IMR-90 (cell line): ENCODE measurements around the gene STK40. TPM values are rescaled to one million over a fixed set of nuclear protein-coding genes. Genes with fewer than 3 reads are reported as not detected.

ENCODE experiments used
- ATAC-seq: fragments of 200-7000 bp; cut with Tn5 transposase; 2 replicates; pipeline ENCODE4 v1.9.1; 2020; ENCODE audit warnings: low read depth, mild to moderate bottlenecking, moderate library complexity
- BruUV-seq: library from RNA; stranded (reverse); fragments of 400-500 nt; replicated peaks from 2 replicates; lab custom pipeline; 2021; lab: Mats Ljungman, UMichigan
- CTCF ChIA-PET: fragments of 300-600 bp; formaldehyde crosslinking; extraction: SDS; loops from one replicate; lab custom pipeline; 2021; ENCODE audit warnings: antibody characterized with exemption; lab: Yijun Ruan, JAX
- POLR2A ChIA-PET: fragments of 300-600 bp; sonication (Branson Sonifier 250); formaldehyde crosslinking; loops from one replicate; lab custom pipeline; 2022; ENCODE audit warnings: antibody characterized with exemption; ENCODE audit not compliant: unreplicated experiment; lab: Charles Lee
- DNase-seq: peaks from one replicate; pipeline ENCODE4 v3.0.0; 2013
- H2AFZ ChIP-seq: replicated peaks from 2 replicates; pipeline ENCODE3; 2013; ENCODE audit warnings: low read length, mild to moderate bottlenecking; ENCODE audit not compliant: poor library complexity
- H2AK5ac ChIP-seq: 2 replicates; pipeline ENCODE4 v1.6.1; 2013; ENCODE audit warnings: low read depth, low read length, inconsistent platforms
- H2AK9ac ChIP-seq: replicated peaks from 2 replicates; pipeline ENCODE3; 2013; ENCODE audit warnings: mild to moderate bottlenecking, low read depth, low read length, moderate library complexity; ENCODE audit not compliant: poor library complexity
- H2BK120ac ChIP-seq: 2 replicates; pipeline ENCODE4 v1.6.1; 2013; ENCODE audit warnings: low read depth, low read length, inconsistent platforms
- H2BK15ac ChIP-seq: 3 replicates; pipeline ENCODE4 v1.6.1; 2013; ENCODE audit warnings: low read depth, low read length, inconsistent platforms
- H2BK20ac ChIP-seq: 2 replicates; pipeline ENCODE4 v1.6.1; 2013; ENCODE audit warnings: low read depth, mild to moderate bottlenecking, inconsistent platforms, low read length, moderate library complexity
- H2BK5ac ChIP-seq: 2 replicates; pipeline ENCODE4 v1.6.1; 2013; ENCODE audit warnings: mild to moderate bottlenecking, low read depth, low read length, inconsistent platforms; ENCODE audit not compliant: poor library complexity, severe bottlenecking
- H3K14ac ChIP-seq: replicated peaks from 2 replicates; pipeline ENCODE4 v1.6.1; 2013; ENCODE audit warnings: low read depth, low read length, inconsistent platforms
- H3K18ac ChIP-seq: 2 replicates; pipeline ENCODE4 v1.6.1; 2013; ENCODE audit warnings: low read depth, low read length, control low read depth
- H3K23ac ChIP-seq: 2 replicates; pipeline ENCODE4 v1.6.1; 2013; ENCODE audit warnings: low read depth, low read length, inconsistent platforms
- H3K27ac ChIP-seq: 2 replicates; pipeline ENCODE4 v1.5.1; 2013; ENCODE audit warnings: mild to moderate bottlenecking, control low read depth, low read length; ENCODE audit not compliant: insufficient read depth
- H3K27me3 ChIP-seq: 2 replicates; pipeline ENCODE4 v1.6.1; 2013; ENCODE audit warnings: low read length; ENCODE audit not compliant: control insufficient read depth, insufficient read depth
- H3K36me3 ChIP-seq: 2 replicates; pipeline ENCODE4 v1.6.1; 2013; ENCODE audit warnings: low read length, mixed read lengths; ENCODE audit not compliant: control insufficient read depth, insufficient read depth
- H3K4ac ChIP-seq: 2 replicates; pipeline ENCODE4 v1.6.1; 2013; ENCODE audit warnings: low read depth, low read length, inconsistent platforms
- H3K4me1 ChIP-seq: 2 replicates; pipeline ENCODE4 v1.6.1; 2013; ENCODE audit warnings: low read length, mixed read lengths; ENCODE audit not compliant: control insufficient read depth, insufficient read depth
- H3K4me2 ChIP-seq: 2 replicates; pipeline ENCODE4 v1.6.1; 2013; ENCODE audit warnings: low read depth, mild to moderate bottlenecking, control low read depth, low read length, moderate library complexity
- H3K4me3 ChIP-seq: 2 replicates; pipeline ENCODE4 v1.5.1; 2013; ENCODE audit warnings: low read depth, mild to moderate bottlenecking, control low read depth, low read length, moderate library complexity; ENCODE audit not compliant: insufficient read depth
- H3K56ac ChIP-seq: 2 replicates; pipeline ENCODE4 v1.6.1; 2013; ENCODE audit warnings: low read length, inconsistent platforms; ENCODE audit not compliant: insufficient read depth; ENCODE audit errors: extremely low read depth
- H3K79me1 ChIP-seq, 2 experiments: 2 replicates each; pipeline ENCODE4 v1.6.1; 2013; ENCODE audit warnings: low read length in 2 of 2, inconsistent platforms in 1 of 2, low read depth in 1 of 2
- H3K9ac ChIP-seq: 2 replicates; pipeline ENCODE4 v1.6.1; 2013; ENCODE audit warnings: low read depth, low read length, control low read depth
- H3K9me1 ChIP-seq: 2 replicates; pipeline ENCODE4 v1.6.1; 2013; ENCODE audit warnings: low read length, inconsistent platforms; ENCODE audit not compliant: insufficient read depth
- H3K9me3 ChIP-seq: 2 replicates; pipeline ENCODE4 v1.6.1; 2013; ENCODE audit warnings: low read length; ENCODE audit not compliant: control insufficient read depth, insufficient read depth
- H4K20me1 ChIP-seq: 2 replicates; pipeline ENCODE4 v1.6.1; 2013; ENCODE audit warnings: low read length, inconsistent platforms; ENCODE audit not compliant: insufficient read depth
- H4K5ac ChIP-seq: 2 replicates; pipeline ENCODE4 v1.6.1; 2013; ENCODE audit warnings: mild to moderate bottlenecking, low read depth, low read length, control low read depth
- H4K8ac ChIP-seq, 2 experiments: 2 replicates each; pipeline ENCODE4 v1.6.1; 2013; ENCODE audit warnings: low read depth in 2 of 2, low read length in 2 of 2, control low read depth in 1 of 2, inconsistent platforms in 1 of 2
- H4K91ac ChIP-seq: 2 replicates; pipeline ENCODE4 v1.6.1; 2013; ENCODE audit warnings: low read depth, low read length, inconsistent platforms; ENCODE audit not compliant: insufficient read depth
- BHLHE40 ChIP-seq: fragments of 150-350 bp; IDR thresholded peaks from 2 replicates; pipeline ENCODE4 v1.6.1; 2016; ENCODE audit warnings: mild to moderate bottlenecking, low read depth, low read length
- CEBPB ChIP-seq: IDR thresholded peaks from 2 replicates; pipeline ENCODE4 v1.6.1; 2012; ENCODE audit warnings: low read depth, low read length, improper control_type of control experiment
- CHD1 ChIP-seq: IDR thresholded peaks from 2 replicates; pipeline ENCODE4 v1.6.1; 2012; ENCODE audit warnings: low read depth, low read length, improper control_type of control experiment
- FOS ChIP-seq: fragments of 150-350 bp; IDR thresholded peaks from 2 replicates; pipeline ENCODE4 v1.6.1; 2016; ENCODE audit warnings: low read depth, low read length
- MAFK ChIP-seq: IDR thresholded peaks from 2 replicates; pipeline ENCODE4 v1.6.1; 2012; ENCODE audit warnings: low read depth, low read length, improper control_type of control experiment
- MAZ ChIP-seq: IDR thresholded peaks from 2 replicates; pipeline ENCODE4 v1.6.1; 2012; ENCODE audit warnings: low read depth, mild to moderate bottlenecking, low read length, improper control_type of control experiment, moderate library complexity, borderline replicate concordance
- MXI1 ChIP-seq: IDR thresholded peaks from 2 replicates; pipeline ENCODE4 v1.6.1; 2012; ENCODE audit warnings: low read depth, mild to moderate bottlenecking, low read length, moderate library complexity, borderline replicate concordance
- NFE2L2 ChIP-seq: fragments of 150-350 bp; IDR thresholded peaks from 2 replicates; pipeline ENCODE4 v1.6.1; 2016; ENCODE audit warnings: low read depth, mild to moderate bottlenecking, low read length
- POLR2A ChIP-seq: IDR thresholded peaks from 2 replicates; pipeline ENCODE4 v1.6.1; 2012; ENCODE audit warnings: mild to moderate bottlenecking, low read depth, low read length
- RAD21 ChIP-seq: IDR thresholded peaks from 2 replicates; pipeline ENCODE4 v1.6.1; 2012; ENCODE audit warnings: low read length, improper control_type of control experiment
- RCOR1 ChIP-seq: IDR thresholded peaks from 2 replicates; pipeline ENCODE4 v1.6.1; 2012; ENCODE audit warnings: mild to moderate bottlenecking, low read length, improper control_type of control experiment; ENCODE audit not compliant: insufficient replicate concordance
- RFX5 ChIP-seq: IDR thresholded peaks from 2 replicates; pipeline ENCODE4 v1.8.0; 2012; ENCODE audit warnings: low read depth, mild to moderate bottlenecking, low read length, moderate library complexity
- SMC3 ChIP-seq: fragments of 150-350 bp; IDR thresholded peaks from 2 replicates; pipeline ENCODE4 v1.6.1; 2016; ENCODE audit warnings: low read depth, mild to moderate bottlenecking, antibody characterized with exemption, low read length, moderate library complexity
- WGBS, 2 experiments: methylation state at CpG; one replicate each; pipeline versions ENCODE4 v1.1.5 to v1.1.7; 2013; ENCODE audit warnings: missing lambda C conversion rate in 2 of 2; ENCODE audit not compliant: insufficient read length in 1 of 2; ENCODE audit errors: extremely low coverage in 2 of 2; 5-methylcytosine and 5-hydroxymethylcytosine counted together
- dilution Hi-C: fragments of 300-500 bp; cut with HindIII; formaldehyde crosslinking; loops from one replicate; pipeline ENCODE4 v1.14.3; 2018; ENCODE audit warnings: low sequenced_read_pairs; ENCODE audit not compliant: unreplicated experiment
- in situ Hi-C: fragments of 300-500 bp; cut with MboI; formaldehyde crosslinking; loops from 3 replicates; pipeline ENCODE4 v1.14.3; 2019; ENCODE audit warnings: low sequenced_read_pairs, inconsistent platforms, mixed read lengths
- intact Hi-C: fragments of 100-400 bp; cut with micrococcal nuclease; formaldehyde crosslinking; loops from 2 replicates; pipeline ENCODE4 v1.10.0; 2022
- polyA plus RNA-seq, 3 experiments: library from polyadenylated mRNA; depleted of rRNA; stranded (reverse); fragments of >200 nt; gene quantifications; 2 replicates each; pipeline ENCODE4 v1.2.3, GENCODE V29; 2012; ENCODE audit warnings: low replicate concordance in 1 of 3
- total RNA-seq: library from RNA; depleted of rRNA; stranded (reverse); fragments of >200 nt; gene quantifications from 2 replicates; pipeline ENCODE4 v1.2.3, GENCODE V29; 2012
- TF ChIP-seq, protein P1 (sequence below): conservative IDR thresholded peaks from 2 replicates; pipeline ENCODE4 v1.5.1; 2012; ENCODE audit warnings: mild to moderate bottlenecking, low read depth, low read length, improper control_type of control experiment
- TF ChIP-seq, protein P2 (sequence below): fragments of 150-350 bp; IDR thresholded peaks from 2 replicates; pipeline ENCODE4 v1.6.1; 2016; ENCODE audit warnings: low read depth, mild to moderate bottlenecking, low read length, moderate library complexity, borderline replicate concordance
- TF ChIP-seq, protein P3 (sequence below): fragments of 150-350 bp; IDR thresholded peaks from 2 replicates; pipeline ENCODE4 v1.6.1; 2017; ENCODE audit warnings: mild to moderate bottlenecking, antibody characterized with exemption, low read length, low read depth

Gene STK40
- total and polyA plus RNA-seq, 2 of the 4 experiments (the other 2 are of a cell fraction), result 16.0 to 29.9 TPM

DNA sequence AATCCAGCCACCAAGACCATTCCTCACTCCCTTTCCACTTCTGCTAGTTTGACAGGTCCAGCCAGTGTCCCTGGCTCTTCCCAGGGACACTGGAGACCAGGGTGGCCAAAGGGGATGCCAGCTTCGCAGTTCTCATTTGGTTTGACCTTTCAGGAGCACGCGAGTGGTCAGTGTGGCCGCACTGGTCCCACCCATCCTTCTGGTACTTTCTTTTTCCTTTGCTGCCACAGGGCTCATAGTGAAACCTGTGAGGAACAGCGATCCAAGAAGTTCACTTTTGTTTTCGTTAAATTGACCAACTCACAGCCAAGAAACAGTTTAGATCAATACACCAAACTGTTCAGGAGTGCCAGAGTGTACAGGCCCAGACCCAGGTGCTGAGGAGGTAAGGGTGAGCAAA lies 47.9 kb downstream of the STK40 start:
- in situ Hi-C loops, result loop anchor here (5.0 kb wide), 1 partner anchor 84 kb away; no protein-coding TSS in a partner anchor

More for the DNA sequence above, 47.9 kb downstream of the STK40 start:
- Histone ChIP-seq H3K18ac (no peak overlapping the region), H3K9ac (no peak overlapping the region), H3K4me2 (no peak overlapping the region), H3K14ac (no peak overlapping the region), H3K27me3 (no peaks in the 10 kb centered on the region), H2BK15ac (no peak overlapping the region), H3K36me3 (peaks cover 26% of the 10 kb centered on the region; the same call in 1 of the 2 replicates), H4K20me1 (no peaks in the 10 kb centered on the region), H2AK9ac (no peak overlapping the region), H3K79me1 (peaks cover 0 to 1% of the 10 kb centered on the region in 2 experiments; a peak in 1 of 4 replicates), H3K56ac (no peak overlapping the region), H3K9me3 (no peaks in the 10 kb centered on the region), H4K91ac (no peak overlapping the region), H2BK120ac (no peak overlapping the region), H3K4ac (no peak overlapping the region), H2BK5ac (no peak overlapping the region), H3K4me1 (peaks cover under 1% of the 10 kb centered on the region; the same call in 1 of the 2 replicates), H2BK20ac (no peak overlapping the region), H2AFZ (no peak overlapping the region), H3K9me1 (no peaks in the 10 kb centered on the region), H4K8ac (no peak overlapping the region), H3K27ac (no peak overlapping the region), H2AK5ac (peak overlapping the region; percentile 44; the same call in 1 of the 2 replicates), H4K5ac (no peak overlapping the region), H3K23ac (no peak overlapping the region), H3K4me3 (no peak overlapping the region)
- intact Hi-C loops (no loop called here), dilution Hi-C loops (no loop called here)
- ATAC-seq, result no peak
- TF ChIP-seq MXI1, result no peak
- no peak for TF ChIP-seq MAZ
- no peak for TF ChIP-seq POLR2A
- no peak for TF ChIP-seq BHLHE40
- TF ChIP-seq RFX5, result no peak
- TF ChIP-seq, protein P1, sequence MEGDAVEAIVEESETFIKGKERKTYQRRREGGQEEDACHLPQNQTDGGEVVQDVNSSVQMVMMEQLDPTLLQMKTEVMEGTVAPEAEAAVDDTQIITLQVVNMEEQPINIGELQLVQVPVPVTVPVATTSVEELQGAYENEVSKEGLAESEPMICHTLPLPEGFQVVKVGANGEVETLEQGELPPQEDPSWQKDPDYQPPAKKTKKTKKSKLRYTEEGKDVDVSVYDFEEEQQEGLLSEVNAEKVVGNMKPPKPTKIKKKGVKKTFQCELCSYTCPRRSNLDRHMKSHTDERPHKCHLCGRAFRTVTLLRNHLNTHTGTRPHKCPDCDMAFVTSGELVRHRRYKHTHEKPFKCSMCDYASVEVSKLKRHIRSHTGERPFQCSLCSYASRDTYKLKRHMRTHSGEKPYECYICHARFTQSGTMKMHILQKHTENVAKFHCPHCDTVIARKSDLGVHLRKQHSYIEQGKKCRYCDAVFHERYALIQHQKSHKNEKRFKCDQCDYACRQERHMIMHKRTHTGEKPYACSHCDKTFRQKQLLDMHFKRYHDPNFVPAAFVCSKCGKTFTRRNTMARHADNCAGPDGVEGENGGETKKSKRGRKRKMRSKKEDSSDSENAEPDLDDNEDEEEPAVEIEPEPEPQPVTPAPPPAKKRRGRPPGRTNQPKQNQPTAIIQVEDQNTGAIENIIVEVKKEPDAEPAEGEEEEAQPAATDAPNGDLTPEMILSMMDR, result no peak
- no peak for TF ChIP-seq SMC3
- TF ChIP-seq MAFK, result no peak
- no peak for TF ChIP-seq CHD1
- TF ChIP-seq, protein P2, sequence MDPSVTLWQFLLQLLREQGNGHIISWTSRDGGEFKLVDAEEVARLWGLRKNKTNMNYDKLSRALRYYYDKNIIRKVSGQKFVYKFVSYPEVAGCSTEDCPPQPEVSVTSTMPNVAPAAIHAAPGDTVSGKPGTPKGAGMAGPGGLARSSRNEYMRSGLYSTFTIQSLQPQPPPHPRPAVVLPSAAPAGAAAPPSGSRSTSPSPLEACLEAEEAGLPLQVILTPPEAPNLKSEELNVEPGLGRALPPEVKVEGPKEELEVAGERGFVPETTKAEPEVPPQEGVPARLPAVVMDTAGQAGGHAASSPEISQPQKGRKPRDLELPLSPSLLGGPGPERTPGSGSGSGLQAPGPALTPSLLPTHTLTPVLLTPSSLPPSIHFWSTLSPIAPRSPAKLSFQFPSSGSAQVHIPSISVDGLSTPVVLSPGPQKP, result no peak
- TF ChIP-seq, protein P3, sequence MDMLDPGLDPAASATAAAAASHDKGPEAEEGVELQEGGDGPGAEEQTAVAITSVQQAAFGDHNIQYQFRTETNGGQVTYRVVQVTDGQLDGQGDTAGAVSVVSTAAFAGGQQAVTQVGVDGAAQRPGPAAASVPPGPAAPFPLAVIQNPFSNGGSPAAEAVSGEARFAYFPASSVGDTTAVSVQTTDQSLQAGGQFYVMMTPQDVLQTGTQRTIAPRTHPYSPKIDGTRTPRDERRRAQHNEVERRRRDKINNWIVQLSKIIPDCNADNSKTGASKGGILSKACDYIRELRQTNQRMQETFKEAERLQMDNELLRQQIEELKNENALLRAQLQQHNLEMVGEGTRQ, result no peak
- no peak for TF ChIP-seq NFE2L2
- TF ChIP-seq FOS, result no peak
- TF ChIP-seq RAD21, result no peak
- no peak for TF ChIP-seq CEBPB
- no peak for TF ChIP-seq RCOR1
- 89% methylated on average over 5 of the region's 6 CpGs; no CpG with 5 or more reads in 1 of the 2 experiments for WGBS, 2 experiments
- no TSS peak for BruUV-seq
- CTCF ChIA-PET, result interaction anchor here (0.6 kb wide), 1 partner anchor 22 kb away, joined by 4 read pairs; no protein-coding TSS in a partner anchor
- no peak for DNase-seq
- POLR2A ChIA-PET, result no interaction called here
